GM12892 (cell line): ENCODE results near the gene BLOC1S5.

Source experiments
- POLR2A ChIP-seq: IDR thresholded peaks from 2 replicates; pipeline ENCODE4 v1.6.1; 2011; ENCODE audit warnings: low read depth, low read length, control low read depth
- POLR2AphosphoS5 ChIP-seq: IDR thresholded peaks from 2 replicates; pipeline ENCODE4 v1.6.1; 2011; ENCODE audit warnings: low read depth, low read length, control low read depth
- TAF1 ChIP-seq: IDR thresholded peaks from 2 replicates; pipeline ENCODE4 v1.6.1; 2011; ENCODE audit warnings: low read depth, mild to moderate bottlenecking, control low read depth, low read length, borderline replicate concordance

- no peak for TF ChIP-seq POLR2A
- no peak for TF ChIP-seq POLR2AphosphoS5
- TF ChIP-seq TAF1 = no peak
Measured at GRCh38 chr6:8075185-8075584, 11.0 kb upstream of the BLOC1S5 start.
